ENCODE data around the gene MEX3A.

DNA sequence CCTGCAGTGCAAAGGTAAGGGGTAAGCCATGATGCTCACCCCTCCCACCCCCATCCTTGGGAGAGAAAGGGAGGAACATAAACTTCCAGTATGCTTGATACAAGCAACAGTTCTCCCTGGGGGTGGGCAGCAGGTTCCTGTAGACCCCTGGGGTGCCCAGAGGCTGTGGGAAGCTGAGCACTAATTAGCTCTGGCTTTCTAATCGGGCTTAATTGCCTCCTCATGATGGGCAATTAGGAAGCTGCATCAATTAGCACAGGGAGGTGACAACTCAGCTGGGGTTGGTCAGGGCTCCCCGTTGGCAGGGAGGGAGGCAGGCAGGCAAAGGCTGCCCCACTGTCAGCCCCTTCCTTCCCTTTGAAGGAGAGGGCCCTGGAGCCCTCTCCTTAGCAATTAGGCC, 16.5 kb upstream of the MEX3A start:
- TF ChIP-seq POLR2A (IDR thresholded peaks at IDR 0.05) (no peak), POLR2AphosphoS5 (IDR thresholded peaks at IDR 0.05) (no peak)
- TF ChIP-seq, protein P1, sequence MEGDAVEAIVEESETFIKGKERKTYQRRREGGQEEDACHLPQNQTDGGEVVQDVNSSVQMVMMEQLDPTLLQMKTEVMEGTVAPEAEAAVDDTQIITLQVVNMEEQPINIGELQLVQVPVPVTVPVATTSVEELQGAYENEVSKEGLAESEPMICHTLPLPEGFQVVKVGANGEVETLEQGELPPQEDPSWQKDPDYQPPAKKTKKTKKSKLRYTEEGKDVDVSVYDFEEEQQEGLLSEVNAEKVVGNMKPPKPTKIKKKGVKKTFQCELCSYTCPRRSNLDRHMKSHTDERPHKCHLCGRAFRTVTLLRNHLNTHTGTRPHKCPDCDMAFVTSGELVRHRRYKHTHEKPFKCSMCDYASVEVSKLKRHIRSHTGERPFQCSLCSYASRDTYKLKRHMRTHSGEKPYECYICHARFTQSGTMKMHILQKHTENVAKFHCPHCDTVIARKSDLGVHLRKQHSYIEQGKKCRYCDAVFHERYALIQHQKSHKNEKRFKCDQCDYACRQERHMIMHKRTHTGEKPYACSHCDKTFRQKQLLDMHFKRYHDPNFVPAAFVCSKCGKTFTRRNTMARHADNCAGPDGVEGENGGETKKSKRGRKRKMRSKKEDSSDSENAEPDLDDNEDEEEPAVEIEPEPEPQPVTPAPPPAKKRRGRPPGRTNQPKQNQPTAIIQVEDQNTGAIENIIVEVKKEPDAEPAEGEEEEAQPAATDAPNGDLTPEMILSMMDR (IDR thresholded peaks at IDR 0.05), result no peak

All from prostate gland (tissue), 2 donors.